Type B pancreatic cell (in vitro differentiated cells): ENCODE results near the gene TSPO. TPM values are rescaled to one million over a fixed set of nuclear protein-coding genes. Genes with fewer than 3 reads are reported as not detected.

Experiments
- DNase-seq: peaks from one replicate; pipeline ENCODE4 v3.0.0; 2021; ENCODE audit warnings: mixed read lengths; ENCODE audit not compliant: unreplicated experiment; ENCODE audit errors: extremely low spot score
- H3K27ac Mint-ChIP-seq: 2 replicates; pipeline ENCODE4 v1.8.0; 2021; ENCODE audit warnings: mild to moderate bottlenecking, mixed read lengths
- H3K27me3 Mint-ChIP-seq: 2 replicates; pipeline ENCODE4 v1.8.0; 2021; ENCODE audit warnings: mixed read lengths
- H3K36me3 Mint-ChIP-seq: 2 replicates; pipeline ENCODE4 v1.8.0; 2021; ENCODE audit warnings: mixed read lengths
- H3K4me1 Mint-ChIP-seq: one replicate; pipeline ENCODE4 v1.8.0; 2021; ENCODE audit warnings: mixed read lengths; ENCODE audit not compliant: unreplicated experiment
- H3K4me3 Mint-ChIP-seq: 2 replicates; pipeline ENCODE4 v1.8.0; 2021; ENCODE audit warnings: mild to moderate bottlenecking, mixed read lengths
- H3K9me3 Mint-ChIP-seq: 2 replicates; pipeline ENCODE4 v1.8.0; 2021; ENCODE audit warnings: mixed read lengths
- CTCF ChIP-seq: fragments of 200-600 bp; sonication (generic); conservative IDR thresholded peaks from 2 replicates; pipeline ENCODE4 v1.5.0; 2021; ENCODE audit warnings: antibody characterized with exemption, mild to moderate bottlenecking
- total RNA-seq: library from RNA; stranded (reverse); gene quantifications from 2 replicates; pipeline ENCODE4 v1.2.1, GENCODE V29; 2021; ENCODE audit warnings: low replicate concordance

The TSPO gene
- total RNA-seq, 1 donor from 2014 or later: 16.9 TPM

- peak; percentile 22 for TF ChIP-seq CTCF
- Mint-ChIP-seq H3K36me3 (no peaks in the 10 kb centered on the region), H3K4me1 (peaks cover 19% of the 10 kb centered on the region), H3K9me3 (no peaks in the 10 kb centered on the region), H3K27ac (peak within 1 kb of the TSS; percentile 79), H3K27me3 (peaks cover 39% of the 10 kb centered on the region), H3K4me3 (peak within 1 kb of the TSS; percentile 88)
- DNase-seq: no peak
These were observed 40.9 kb upstream of the TSPO start, which contains the start of gene BIK for GRCh38 chr22:43110444-43110926. Gene BIK (plus strand): TSS chr22:43110750. CDS start chr22:43124023, 13,273 bp downstream.

- peaks cover 19% of the 10 kb centered on the region for H3K4me1 Mint-ChIP-seq
- H3K36me3 Mint-ChIP-seq: no peaks in the 10 kb centered on the region
- peaks cover 41% of the 10 kb centered on the region for H3K27me3 Mint-ChIP-seq
- H3K4me3 Mint-ChIP-seq: peak overlapping the region; percentile 87
- DNase-seq: no peak
- no peak for TF ChIP-seq CTCF
- H3K9me3 Mint-ChIP-seq: no peaks in the 10 kb centered on the region
- H3K27ac Mint-ChIP-seq: no peak overlapping the region
These were observed 40.3 kb upstream of the TSPO start for GRCh38 chr22:43110927-43111623.

- TF ChIP-seq CTCF: no peak
- Mint-ChIP-seq H3K27ac (peak overlapping the region; percentile 42), H3K36me3 (no peaks in the 10 kb centered on the region), H3K4me3 (peak overlapping the region; percentile 83), H3K9me3 (no peaks in the 10 kb centered on the region), H3K4me1 (peaks cover 20% of the 10 kb centered on the region), H3K27me3 (peaks cover 38% of the 10 kb centered on the region)
- DNase-seq: no peak
These were observed 37.7 kb upstream of the TSPO start for GRCh38 chr22:43113526-43114251.

- H3K4me3 Mint-ChIP-seq: no peak overlapping the region
- H3K4me1 Mint-ChIP-seq: peaks cover 24% of the 10 kb centered on the region
- no peaks in the 10 kb centered on the region for H3K9me3 Mint-ChIP-seq
- H3K27me3 Mint-ChIP-seq: peaks cover 28% of the 10 kb centered on the region
- H3K36me3 Mint-ChIP-seq: no peaks in the 10 kb centered on the region
- H3K27ac Mint-ChIP-seq: no peak overlapping the region
- no peak for TF ChIP-seq CTCF
- no peak for DNase-seq
These were observed 36.4 kb upstream of the TSPO start for GRCh38 chr22:43114958-43115357.

GRCh38 chr22:43116932-43117331, 34.4 kb upstream of the TSPO start:
- Mint-ChIP-seq H3K9me3 (no peaks in the 10 kb centered on the region), H3K27me3 (peaks cover 16% of the 10 kb centered on the region), H3K27ac (no peak overlapping the region), H3K4me3 (no peak overlapping the region), H3K4me1 (peaks cover 20% of the 10 kb centered on the region), H3K36me3 (no peaks in the 10 kb centered on the region)
- no peak for DNase-seq
- TF ChIP-seq CTCF: no peak
